ENCODE results near the gene RGSL1.

RGSL1 gene

GRCh38 chr1:182588500-182589396 lies 138.8 kb downstream of the RGSL1 start, which contains the start of gene RNASEL:
RNASEL (minus strand) TSS chr1:182589256; CDS start chr1:182586806, 2,450 bp downstream.
- no peak for DNase-seq (ENCODE audit: low read depth, low spot score)

GRCh38 chr1:182589520-182589919 lies 139.6 kb downstream of the RGSL1 start:
- DNase-seq (ENCODE audit: low read depth, low spot score) = no peak

- DNase-seq (ENCODE audit: low read depth, low spot score) = no peak
These were observed 140.0 kb downstream of the RGSL1 start for GRCh38 chr1:182589931-182590330.

GRCh38 chr1:182595641-182596240 lies 145.8 kb downstream of the RGSL1 start:
- no peak for DNase-seq (ENCODE audit: low read depth, low spot score)

DNA sequence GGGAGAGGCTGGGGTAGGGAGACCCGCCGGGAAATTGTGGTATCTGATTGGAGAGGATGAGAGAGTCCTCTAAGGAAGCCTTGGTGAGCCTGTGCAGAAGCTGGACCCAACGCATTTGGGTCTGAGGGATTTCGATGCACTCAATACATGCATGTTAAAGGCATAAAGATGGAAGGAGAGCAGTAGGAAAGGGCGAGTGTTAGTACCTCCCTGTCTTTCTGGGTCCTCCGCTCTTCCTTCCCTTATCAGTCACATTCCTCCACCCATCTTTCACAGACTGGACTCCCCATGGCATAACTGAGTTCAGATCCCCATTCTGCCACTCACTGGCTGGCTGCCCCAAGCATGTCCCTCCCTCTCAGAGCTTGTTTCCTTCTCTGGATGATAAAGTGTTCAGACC lies 147.0 kb downstream of the RGSL1 start:
- no peak for DNase-seq (ENCODE audit: low read depth, low spot score)

- no peak for DNase-seq (ENCODE audit: low read depth, low spot score)
These were observed 148.3 kb downstream of the RGSL1 start for GRCh38 chr1:182598296-182598695.

- DNase-seq (ENCODE audit: low read depth, low spot score) = no peak
These were observed 149.4 kb downstream of the RGSL1 start for GRCh38 chr1:182599339-182599738.

- no peak for DNase-seq (ENCODE audit: low read depth, low spot score)
These were observed 150.2 kb downstream of the RGSL1 start for GRCh38 chr1:182600036-182600713.

DNA sequence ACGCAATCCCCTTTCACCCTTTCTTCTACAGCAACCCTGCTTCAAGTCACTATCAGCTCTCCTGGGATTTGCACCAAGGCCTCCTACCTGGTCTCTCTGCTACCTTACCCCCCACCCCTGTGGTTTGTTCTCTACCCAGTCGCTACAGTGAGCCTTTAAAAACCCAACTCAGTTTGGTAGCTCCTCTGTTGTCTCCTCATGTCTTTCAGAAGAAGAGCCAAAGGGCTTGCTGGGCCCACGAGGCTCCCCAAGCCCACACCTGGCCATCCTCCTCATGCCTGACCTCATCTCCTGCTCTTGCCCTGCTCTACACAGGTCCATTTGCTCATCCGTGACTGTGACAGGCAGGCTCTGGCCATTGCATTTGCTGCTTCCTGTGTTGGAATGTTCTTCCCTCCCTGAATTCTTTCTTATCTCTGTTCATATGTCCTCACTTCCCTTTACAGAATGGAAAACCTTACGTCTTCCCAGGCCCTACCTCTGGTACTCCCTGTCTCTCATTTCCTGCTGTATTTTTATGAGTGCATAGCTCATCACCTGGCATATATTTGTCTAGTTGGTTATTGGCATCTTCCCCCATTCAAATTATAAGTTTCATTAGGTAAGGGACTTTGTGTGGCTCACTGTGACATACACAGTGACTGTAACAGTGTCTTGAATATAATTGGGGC lies 150.9 kb downstream of the RGSL1 start:
- DNase-seq (ENCODE audit: low read depth, low spot score) = no peak

DNA sequence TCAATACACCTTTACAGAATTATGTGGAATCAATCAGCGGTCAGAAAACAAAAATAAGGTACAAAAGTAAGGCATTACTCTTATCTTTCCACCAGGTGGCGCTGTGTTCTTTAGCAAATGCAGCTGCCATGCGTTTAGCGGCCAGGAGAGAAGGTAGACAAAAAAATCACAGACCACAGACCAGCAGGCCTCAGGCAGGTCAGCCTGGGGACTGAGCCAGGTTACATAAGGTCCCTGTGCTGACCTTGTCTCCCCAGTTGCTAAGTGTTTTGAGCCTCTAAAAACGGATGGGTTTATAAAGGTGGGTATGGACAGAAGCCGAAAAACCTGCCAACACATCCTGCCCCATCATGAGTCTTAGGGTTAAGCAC lies 151.5 kb downstream of the RGSL1 start:
- no peak for DNase-seq (ENCODE audit: low read depth, low spot score)

- DNase-seq (ENCODE audit: low read depth, low spot score) = no peak
These were observed 152.0 kb downstream of the RGSL1 start for GRCh38 chr1:182601913-182602312.

- no peak for DNase-seq (ENCODE audit: low read depth, low spot score)
These were observed 153.1 kb downstream of the RGSL1 start for GRCh38 chr1:182602935-182603645.

DNA sequence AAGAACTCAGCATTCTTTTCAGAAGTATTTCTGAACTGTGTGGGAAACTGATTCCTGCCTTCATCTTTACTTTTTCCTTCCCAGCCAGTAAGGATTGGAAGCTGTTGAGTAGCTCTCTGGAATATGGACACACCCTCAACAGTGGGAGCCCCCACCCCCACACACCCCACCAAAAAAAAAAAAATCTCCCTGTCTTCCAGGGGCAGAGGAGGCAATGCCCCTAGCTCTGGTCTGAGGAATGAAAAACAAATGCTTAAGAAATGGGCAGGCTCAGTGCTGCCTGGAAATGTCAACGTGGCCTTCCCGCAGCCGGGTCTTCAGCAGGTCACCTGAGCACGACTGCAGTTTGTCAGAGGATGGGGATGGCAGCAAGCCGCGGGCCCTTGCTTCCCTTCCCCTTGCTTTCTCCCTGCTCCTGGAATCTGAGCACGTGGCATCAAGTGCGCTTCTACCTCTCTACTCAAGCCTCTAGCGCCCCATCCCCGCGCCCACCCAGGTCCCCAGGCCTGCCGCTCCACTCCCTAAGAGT lies 153.8 kb downstream of the RGSL1 start:
- no peak for DNase-seq (ENCODE audit: low read depth, low spot score)

- no peak for DNase-seq (ENCODE audit: low read depth, low spot score)
These were observed 154.5 kb downstream of the RGSL1 start, which contains the start of gene RGS16 for GRCh38 chr1:182604175-182605164. RGS16 (minus strand) TSS chr1:182604389; CDS start chr1:182604259, 130 bp downstream.

DNA sequence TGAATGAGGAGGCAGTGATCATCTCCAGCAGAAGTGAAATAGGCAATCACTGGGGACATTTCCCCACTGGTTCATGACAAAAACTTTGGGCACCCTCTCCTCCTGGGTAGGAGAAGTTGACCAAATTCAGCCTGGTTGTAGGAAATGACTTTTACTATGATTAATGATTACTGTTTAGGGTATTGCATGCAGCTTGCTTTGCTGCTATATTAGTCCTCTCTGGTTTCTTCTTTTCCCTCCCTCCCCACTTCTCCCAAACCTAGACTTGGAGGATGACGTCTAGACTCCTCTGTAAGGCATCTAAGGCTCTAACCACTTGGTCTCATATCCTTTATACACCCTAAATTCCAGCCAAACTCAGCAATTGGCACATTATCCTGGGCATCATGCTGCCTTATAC lies 157.6 kb downstream of the RGSL1 start:
- no peak for DNase-seq (ENCODE audit: low read depth, low spot score)

DNA sequence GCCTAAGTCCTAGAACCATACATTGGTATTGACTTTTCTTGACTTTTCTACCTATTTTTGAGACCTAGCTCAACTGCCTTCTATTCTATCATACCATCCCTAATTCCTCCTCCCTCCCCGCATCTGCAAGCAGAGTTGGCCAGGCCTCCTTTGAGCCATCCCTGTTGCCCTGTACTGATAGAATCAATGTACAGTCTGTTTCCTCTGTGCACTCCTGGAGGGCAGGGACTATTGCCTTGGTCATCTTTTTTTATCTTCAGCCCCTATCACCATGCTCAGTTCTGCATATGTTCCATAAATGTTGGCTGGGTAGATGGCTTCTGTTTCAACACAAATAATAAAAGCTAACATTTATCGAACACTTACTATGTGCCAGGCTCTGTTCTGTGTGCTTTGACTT lies 158.3 kb downstream of the RGSL1 start:
- DNase-seq (ENCODE audit: low read depth, low spot score) = no peak

DNA sequence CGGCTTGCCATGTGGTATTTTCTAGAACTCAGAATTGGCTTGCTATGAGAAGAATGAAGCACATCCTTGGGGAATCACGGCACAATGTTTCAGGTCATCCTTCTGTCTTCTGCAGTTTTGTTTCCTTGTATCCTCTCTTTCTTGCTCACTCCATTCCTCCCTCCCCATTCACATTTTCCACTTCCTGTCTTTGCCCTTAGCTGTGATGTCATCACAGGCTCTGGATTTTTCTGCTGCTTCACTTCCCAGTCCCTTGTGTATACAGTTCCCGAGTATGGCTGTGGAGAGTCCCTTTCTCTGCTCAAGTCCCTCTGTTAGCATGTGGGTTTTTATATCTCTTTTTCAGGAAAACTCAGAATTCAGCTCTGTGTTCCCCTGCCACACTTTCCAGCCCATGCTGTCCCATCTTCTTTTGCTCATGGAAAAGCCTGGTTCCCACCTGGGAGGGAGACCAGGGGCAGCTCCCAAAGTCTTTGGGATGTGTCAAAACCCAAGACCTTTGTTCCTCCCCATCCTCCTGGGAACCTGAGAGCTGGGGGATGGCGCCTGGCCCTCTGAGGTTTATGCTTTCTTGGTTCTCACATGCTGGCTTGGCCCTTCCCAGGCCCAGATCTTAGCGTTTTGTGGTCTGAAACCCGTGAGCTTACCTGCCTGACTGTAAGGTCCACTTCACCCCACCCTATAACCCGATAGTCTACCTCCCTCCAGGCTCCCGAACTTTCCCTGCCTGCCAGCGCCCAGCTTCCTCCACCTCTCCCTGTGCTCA lies 159.1 kb downstream of the RGSL1 start:
- DNase-seq (ENCODE audit: low read depth, low spot score) = no peak
